Prostate gland (tissue), 2 donors: Measurements from ENCODE around the gene SYNJ2. TPM values are rescaled to one million over a fixed set of nuclear protein-coding genes. Genes with fewer than 3 reads are reported as not detected.

ENCODE experiments used
- DNase-seq: peaks from one replicate; pipeline ENCODE4 v3.0.0-alpha.2; 2019; ENCODE audit warnings: low spot score
- H3K27ac ChIP-seq, 2 donors: fragments of 200-600 bp; sonication (generic); 2 replicates each; pipeline ENCODE4 v1.5.1; 2017 to 2019
- H3K27me3 ChIP-seq: fragments of 200-600 bp; sonication (generic); replicated peaks from 2 replicates; pipeline ENCODE4 v1.5.1; 2019; ENCODE audit not compliant: insufficient read depth
- H3K36me3 ChIP-seq, 2 donors: fragments of 200-600 bp; sonication (generic); 1 replicate in 1 of 2; 2 replicates in 1 of 2; pipeline versions ENCODE4 v1.5.1 to v1.8.1; 2017 to 2019
- H3K4me1 ChIP-seq: fragments of 200-600 bp; sonication (generic); replicated peaks from 2 replicates; pipeline ENCODE4 v1.5.1; 2019
- H3K4me3 ChIP-seq, 2 donors: fragments of 200-600 bp; sonication (generic); 2 replicates each; pipeline ENCODE4 v1.5.1; 2017 to 2019
- H3K9me3 ChIP-seq: fragments of 200-600 bp; sonication (generic); 2 replicates; pipeline ENCODE4 v1.5.1; 2017
- POLR2A ChIP-seq: fragments of 450-650 bp; IDR thresholded peaks from one replicate; pipeline ENCODE4 v1.6.1; 2016; ENCODE audit warnings: antibody characterized with exemption, mild to moderate bottlenecking
- POLR2AphosphoS5 ChIP-seq: sonication (generic); formaldehyde crosslinking; IDR thresholded peaks from one replicate; pipeline ENCODE4 v1.6.1; 2017; ENCODE audit warnings: antibody characterized with exemption
- WGBS: methylation state at CpG from one replicate; pipeline ENCODE4 v1.1.5; 2018; 5-methylcytosine and 5-hydroxymethylcytosine counted together
- intact Hi-C: fragments of 100-400 bp; cut with DNase I; formaldehyde crosslinking; loops from one replicate; pipeline ENCODE4 v1.14.2; 2022
- total RNA-seq, 2 donors: library from RNA; depleted of rRNA; stranded (reverse); fragments of >200 nt; gene quantifications; one replicate each; pipeline ENCODE4 v1.1.0, GENCODE V29; 2016
- TF ChIP-seq, protein P1 (sequence below), 4 experiments: fragments of 200-600 bp in 2 of 4; fragments of 450-650 bp in 2 of 4; sonication (generic) in 2 of 4; IDR thresholded peaks; 1 replicate in 3 of 4; 2 replicates in 1 of 4; pipeline ENCODE4 v1.5.1; 2016 to 2019; ENCODE audit warnings: antibody characterized with exemption in 4 of 4, mild to moderate bottlenecking in 2 of 4, moderate library complexity in 2 of 4

SYNJ2 gene
- total RNA-seq, 2 donors from 2014 or later: 19.7 to 19.9 TPM

DNA sequence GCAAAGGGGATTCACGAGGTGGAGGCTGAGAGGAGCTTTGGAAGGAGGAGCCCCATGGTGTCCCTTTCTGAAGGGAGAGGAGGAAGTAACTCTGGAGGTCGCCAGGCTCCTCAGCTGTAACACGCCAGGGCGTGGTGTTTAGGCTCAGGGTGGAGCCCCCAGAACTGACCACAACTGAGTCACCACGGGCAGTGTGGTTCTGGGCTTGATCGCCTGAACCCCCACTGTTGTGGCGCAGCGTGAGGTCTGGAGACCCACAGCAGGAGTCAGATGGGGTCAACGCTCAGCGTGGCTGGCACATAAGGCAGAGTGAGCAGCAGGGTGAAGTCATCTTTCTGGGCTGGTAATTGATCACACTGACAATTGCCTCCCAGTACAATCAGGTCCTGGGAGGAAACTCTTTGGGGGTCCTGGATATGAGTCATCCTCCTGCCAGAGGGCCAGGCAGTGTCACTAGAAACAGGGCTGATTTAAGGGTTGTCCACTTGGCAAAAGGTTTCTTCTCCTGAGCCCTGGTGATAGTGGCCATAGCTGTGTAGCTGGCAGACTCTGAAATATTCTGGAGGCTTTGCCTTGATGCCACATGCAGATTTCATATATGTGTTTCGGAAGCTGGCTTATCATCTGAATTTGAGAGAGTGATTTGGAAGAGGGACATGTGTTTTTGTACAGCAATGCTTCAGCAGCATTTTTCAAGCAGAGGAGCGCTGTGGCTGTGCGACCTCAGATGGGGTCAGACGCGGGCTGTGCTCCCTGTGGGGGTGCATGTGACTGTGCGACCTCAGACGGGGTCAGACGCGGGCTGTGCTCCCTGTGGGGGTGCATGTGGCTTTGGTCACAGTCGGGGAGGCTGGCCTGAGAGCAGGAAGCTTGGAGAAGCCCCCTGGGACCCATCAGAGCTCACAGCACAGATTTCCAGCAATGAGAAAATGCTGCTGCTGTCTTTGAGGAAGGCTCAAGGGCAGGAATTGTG, 50.0 kb downstream of the SYNJ2 start:
- no peak overlapping the region for H3K27ac ChIP-seq
- no peak for DNase-seq
- no peak overlapping the region for H3K4me3 ChIP-seq

DNA sequence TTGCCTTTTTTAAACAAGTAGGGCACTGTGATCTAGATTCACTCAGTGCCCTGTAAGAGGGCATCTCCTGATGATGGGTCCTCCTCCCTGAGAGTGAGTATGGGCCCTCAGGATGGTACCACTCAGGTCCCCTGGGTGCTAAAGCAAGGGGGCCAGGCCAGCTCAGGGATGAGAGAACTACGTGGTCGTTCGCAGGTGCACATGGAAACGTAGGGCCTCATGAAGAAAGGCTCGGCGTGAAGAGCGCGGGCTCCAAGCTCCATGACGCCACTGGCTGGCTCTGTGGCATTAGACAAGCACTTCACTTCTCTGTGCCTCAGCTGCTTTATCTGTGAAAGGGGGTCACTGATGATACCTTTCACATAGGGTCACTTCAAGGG, 50.7 kb downstream of the SYNJ2 start:
- H3K4me1 ChIP-seq: no peaks in the 10 kb centered on the region
- no peaks in the 10 kb centered on the region for H3K27me3 ChIP-seq
- DNase-seq: no peak
- H3K27ac ChIP-seq: no peak overlapping the region
- H3K4me3 ChIP-seq: no peak overlapping the region
- 95% methylated on average over 9 of the region's 9 CpGs for WGBS
- no peaks in the 10 kb centered on the region for H3K9me3 ChIP-seq
- peaks cover 0 to 6% of the 10 kb centered on the region in 2 donors for H3K36me3 ChIP-seq
- intact Hi-C loops: no loop called here
- no peak for TF ChIP-seq POLR2A

More for the DNA sequence above, 50.0 kb downstream of the SYNJ2 start:
- TF ChIP-seq POLR2AphosphoS5: no peak
- TF ChIP-seq, protein P1, sequence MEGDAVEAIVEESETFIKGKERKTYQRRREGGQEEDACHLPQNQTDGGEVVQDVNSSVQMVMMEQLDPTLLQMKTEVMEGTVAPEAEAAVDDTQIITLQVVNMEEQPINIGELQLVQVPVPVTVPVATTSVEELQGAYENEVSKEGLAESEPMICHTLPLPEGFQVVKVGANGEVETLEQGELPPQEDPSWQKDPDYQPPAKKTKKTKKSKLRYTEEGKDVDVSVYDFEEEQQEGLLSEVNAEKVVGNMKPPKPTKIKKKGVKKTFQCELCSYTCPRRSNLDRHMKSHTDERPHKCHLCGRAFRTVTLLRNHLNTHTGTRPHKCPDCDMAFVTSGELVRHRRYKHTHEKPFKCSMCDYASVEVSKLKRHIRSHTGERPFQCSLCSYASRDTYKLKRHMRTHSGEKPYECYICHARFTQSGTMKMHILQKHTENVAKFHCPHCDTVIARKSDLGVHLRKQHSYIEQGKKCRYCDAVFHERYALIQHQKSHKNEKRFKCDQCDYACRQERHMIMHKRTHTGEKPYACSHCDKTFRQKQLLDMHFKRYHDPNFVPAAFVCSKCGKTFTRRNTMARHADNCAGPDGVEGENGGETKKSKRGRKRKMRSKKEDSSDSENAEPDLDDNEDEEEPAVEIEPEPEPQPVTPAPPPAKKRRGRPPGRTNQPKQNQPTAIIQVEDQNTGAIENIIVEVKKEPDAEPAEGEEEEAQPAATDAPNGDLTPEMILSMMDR (IDR thresholded peaks at IDR 0.05): no peak
- TF ChIP-seq POLR2A: no peak
- Histone ChIP-seq H3K27me3 (no peaks in the 10 kb centered on the region), H3K36me3 (peaks cover 0 to 6% of the 10 kb centered on the region in 2 donors), H3K4me1 (no peaks in the 10 kb centered on the region), H3K9me3 (no peaks in the 10 kb centered on the region)
- intact Hi-C loops: no loop called here
- WGBS: 76% methylated on average over 20 of the region's 20 CpGs

GRCh38 chr6:158033077-158033750, 51.6 kb downstream of the SYNJ2 start:
- Histone ChIP-seq H3K4me3 (no peak overlapping the region), H3K9me3 (no peaks in the 10 kb centered on the region), H3K27me3 (no peaks in the 10 kb centered on the region), H3K4me1 (no peaks in the 10 kb centered on the region), H3K27ac (no peak overlapping the region), H3K36me3 (peaks cover 0 to 6% of the 10 kb centered on the region in 2 donors)
- DNase-seq: no peak
- TF ChIP-seq POLR2AphosphoS5 (no peak), POLR2A (no peak)
- TF ChIP-seq, protein P1 (IDR thresholded peaks at IDR 0.05): no peak
- 93% methylated on average over 29 of the region's 30 CpGs for WGBS
- intact Hi-C loops: no loop called here

- Histone ChIP-seq H3K4me3 (no peak overlapping the region), H3K27me3 (no peaks in the 10 kb centered on the region), H3K4me1 (no peaks in the 10 kb centered on the region), H3K27ac (no peak overlapping the region), H3K9me3 (no peaks in the 10 kb centered on the region), H3K36me3 (peaks cover 0 to 6% of the 10 kb centered on the region in 2 donors)
- DNase-seq: no peak
- no peak for TF ChIP-seq POLR2A
- TF ChIP-seq, protein P1 (IDR thresholded peaks at IDR 0.05): no peak
- intact Hi-C loops: no loop called here
- WGBS: 58% methylated on average over 14 of the region's 14 CpGs
These were observed 52.4 kb downstream of the SYNJ2 start for GRCh38 chr6:158033751-158034702.

DNA sequence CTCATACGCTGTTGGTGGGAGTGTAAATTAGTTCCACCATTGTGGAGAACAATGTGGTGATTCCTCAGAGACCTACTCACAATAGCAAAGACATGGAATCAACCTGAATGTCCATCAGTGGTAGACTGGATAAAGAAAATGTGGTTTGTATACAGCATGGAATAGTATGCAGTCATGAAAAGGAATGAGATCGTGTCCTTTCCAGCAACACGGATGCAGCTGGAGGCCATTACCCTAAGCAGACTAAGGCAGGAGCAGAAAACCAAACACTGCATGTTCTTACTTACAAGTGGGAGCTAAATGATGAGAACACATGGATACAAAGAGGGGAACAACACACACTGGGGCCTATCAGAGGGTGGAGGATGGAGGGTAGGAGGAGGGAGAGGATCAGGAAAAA, 54.6 kb downstream of the SYNJ2 start:
- WGBS: 71% methylated on average over 3 of the region's 3 CpGs
- H3K4me1 ChIP-seq: peaks cover 8% of the 10 kb centered on the region
- DNase-seq: no peak
- no peaks in the 10 kb centered on the region for H3K9me3 ChIP-seq
- H3K27ac ChIP-seq: no peak overlapping the region
- intact Hi-C loops: no loop called here
- no peaks in the 10 kb centered on the region for H3K27me3 ChIP-seq
- H3K4me3 ChIP-seq: no peak overlapping the region
- no peak for TF ChIP-seq POLR2A
- no peak for TF ChIP-seq POLR2AphosphoS5
- TF ChIP-seq, protein P1 (IDR thresholded peaks at IDR 0.05): no peak
- H3K36me3 ChIP-seq: peaks cover 0 to 6% of the 10 kb centered on the region in 2 donors
